Panc1 (cell line): ENCODE data around the gene HNRNPC. TPM values are rescaled to one million over a fixed set of nuclear protein-coding genes. Genes with fewer than 3 reads are reported as not detected.

ENCODE experiments used
- ATAC-seq: fragments of 200-7000 bp; cut with Tn5 transposase; 2 replicates; pipeline ENCODE4 v1.9.1; 2020; ENCODE audit warnings: mild to moderate bottlenecking, moderate library complexity
- BruUV-seq: library from RNA; stranded (reverse); fragments of 400-500 nt; replicated peaks from 2 replicates; lab custom pipeline; 2021; lab: Mats Ljungman, UMichigan
- CTCF ChIA-PET: fragments of 300-600 bp; sonication (Branson Sonifier 250); formaldehyde crosslinking; loops from one replicate; lab custom pipeline; 2022; ENCODE audit warnings: antibody characterized with exemption; lab: Charles Lee
- POLR2A ChIA-PET: fragments of 300-600 bp; sonication (Branson Sonifier 250); formaldehyde crosslinking; loops from one replicate; lab custom pipeline; 2022; ENCODE audit warnings: antibody characterized with exemption; lab: Charles Lee
- DNase-seq: peaks from one replicate; pipeline ENCODE4 v3.0.0-alpha.2; 2010; ENCODE audit warnings: low read depth, low spot score
- H3K27ac ChIP-seq: 2 replicates; pipeline ENCODE4 v1.5.1; 2011; ENCODE audit warnings: mild to moderate bottlenecking, low read length, inconsistent platforms
- H3K27me3 ChIP-seq: fragments of 200-500 bp; sonication (Bioruptor generic); 2 replicates; pipeline ENCODE4 v1.6.0; 2014; ENCODE audit warnings: low read length, inconsistent platforms; ENCODE audit not compliant: control insufficient read depth, insufficient read depth
- H3K36me3 ChIP-seq: fragments of 200-500 bp; sonication (Bioruptor generic); 2 replicates; pipeline ENCODE4 v1.5.1; 2014; ENCODE audit warnings: inconsistent platforms, mild to moderate bottlenecking, low read length, moderate library complexity; ENCODE audit not compliant: control insufficient read depth, insufficient read depth
- H3K4me1 ChIP-seq: 2 replicates; pipeline ENCODE4 v1.5.1; 2011; ENCODE audit warnings: inconsistent platforms, mild to moderate bottlenecking, low read length, moderate library complexity; ENCODE audit not compliant: control insufficient read depth, insufficient read depth
- H3K4me3 ChIP-seq, 2 experiments: 2 replicates each; pipeline ENCODE4 v1.5.1; 2011 to 2012; ENCODE audit warnings: low read depth in 2 of 2, low read length in 2 of 2, mild to moderate bottlenecking in 2 of 2, inconsistent platforms in 1 of 2, moderate library complexity in 1 of 2
- H3K9me3 ChIP-seq: fragments of 200-500 bp; sonication (Bioruptor generic); 2 replicates; pipeline ENCODE4 v1.5.1; 2014; ENCODE audit warnings: low read depth, mild to moderate bottlenecking, inconsistent platforms, low read length, moderate library complexity; ENCODE audit not compliant: control insufficient read depth, insufficient read depth
- CTCF ChIP-seq: fragments of 450-650 bp; IDR thresholded peaks from 2 replicates; pipeline ENCODE4 v1.5.1; 2017; ENCODE audit warnings: mild to moderate bottlenecking
- POLR2AphosphoS5 ChIP-seq: IDR thresholded peaks from 2 replicates; pipeline ENCODE4 v1.6.1; 2012; ENCODE audit warnings: mild to moderate bottlenecking, low read depth, low read length, moderate library complexity
- SIN3A ChIP-seq: IDR thresholded peaks from 2 replicates; pipeline ENCODE4 v1.6.1; 2012; ENCODE audit warnings: low read depth, mild to moderate bottlenecking, low read length, moderate library complexity, borderline replicate concordance; ENCODE audit not compliant: insufficient read depth
- TCF7L2 ChIP-seq: IDR thresholded peaks from 2 replicates; pipeline ENCODE4 v1.6.1; 2011; ENCODE audit warnings: mild to moderate bottlenecking, low read depth, low read length, inconsistent platforms
- in situ Hi-C: cut with HindIII; loops from 2 replicates; pipeline ENCODE4 v1.10.0; 2016; ENCODE audit warnings: low sequenced_read_pairs, low pct_unique_long_range_greater_than_20kb
- intact Hi-C: fragments of 100-400 bp; cut with micrococcal nuclease; formaldehyde crosslinking; loops from one replicate; pipeline ENCODE4 v1.10.0; 2022; ENCODE audit not compliant: unreplicated experiment
- total RNA-seq: library from RNA; stranded (reverse); gene quantifications from one replicate; pipeline ENCODE4 v1.2.1, GENCODE V29; 2021; ENCODE audit not compliant: unreplicated experiment
- TF ChIP-seq, protein P1 (sequence below), 2 experiments: IDR thresholded peaks; 2 replicates each; pipeline ENCODE4 v1.6.1; 2011 to 2012; ENCODE audit warnings: low read depth in 2 of 2, control low read depth in 1 of 2, low read length in 1 of 2, mild to moderate bottlenecking in 1 of 2, moderate library complexity in 1 of 2; ENCODE audit not compliant: insufficient read depth in 1 of 2

HNRNPC gene
- total RNA-seq, 1 experiment from 2014 or later = 537 TPM

- BruUV-seq = no TSS peak
- Histone ChIP-seq H3K27me3 (no peaks in the 10 kb centered on the region), H3K36me3 (peaks cover 2% of the 10 kb centered on the region), H3K4me3 (no peak overlapping the region), H3K27ac (no peak overlapping the region), H3K9me3 (no peaks in the 10 kb centered on the region), H3K4me1 (peaks cover under 1% of the 10 kb centered on the region)
- intact Hi-C loops = no loop called here
- ChIA-PET POLR2A (no interaction called here), CTCF (no interaction called here)
- in situ Hi-C loops = no loop called here
- no peak for DNase-seq
- TF ChIP-seq SIN3A = no peak
- no peak for TF ChIP-seq CTCF
- no peak for TF ChIP-seq TCF7L2
- TF ChIP-seq, protein P1, sequence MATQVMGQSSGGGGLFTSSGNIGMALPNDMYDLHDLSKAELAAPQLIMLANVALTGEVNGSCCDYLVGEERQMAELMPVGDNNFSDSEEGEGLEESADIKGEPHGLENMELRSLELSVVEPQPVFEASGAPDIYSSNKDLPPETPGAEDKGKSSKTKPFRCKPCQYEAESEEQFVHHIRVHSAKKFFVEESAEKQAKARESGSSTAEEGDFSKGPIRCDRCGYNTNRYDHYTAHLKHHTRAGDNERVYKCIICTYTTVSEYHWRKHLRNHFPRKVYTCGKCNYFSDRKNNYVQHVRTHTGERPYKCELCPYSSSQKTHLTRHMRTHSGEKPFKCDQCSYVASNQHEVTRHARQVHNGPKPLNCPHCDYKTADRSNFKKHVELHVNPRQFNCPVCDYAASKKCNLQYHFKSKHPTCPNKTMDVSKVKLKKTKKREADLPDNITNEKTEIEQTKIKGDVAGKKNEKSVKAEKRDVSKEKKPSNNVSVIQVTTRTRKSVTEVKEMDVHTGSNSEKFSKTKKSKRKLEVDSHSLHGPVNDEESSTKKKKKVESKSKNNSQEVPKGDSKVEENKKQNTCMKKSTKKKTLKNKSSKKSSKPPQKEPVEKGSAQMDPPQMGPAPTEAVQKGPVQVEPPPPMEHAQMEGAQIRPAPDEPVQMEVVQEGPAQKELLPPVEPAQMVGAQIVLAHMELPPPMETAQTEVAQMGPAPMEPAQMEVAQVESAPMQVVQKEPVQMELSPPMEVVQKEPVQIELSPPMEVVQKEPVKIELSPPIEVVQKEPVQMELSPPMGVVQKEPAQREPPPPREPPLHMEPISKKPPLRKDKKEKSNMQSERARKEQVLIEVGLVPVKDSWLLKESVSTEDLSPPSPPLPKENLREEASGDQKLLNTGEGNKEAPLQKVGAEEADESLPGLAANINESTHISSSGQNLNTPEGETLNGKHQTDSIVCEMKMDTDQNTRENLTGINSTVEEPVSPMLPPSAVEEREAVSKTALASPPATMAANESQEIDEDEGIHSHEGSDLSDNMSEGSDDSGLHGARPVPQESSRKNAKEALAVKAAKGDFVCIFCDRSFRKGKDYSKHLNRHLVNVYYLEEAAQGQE (IDR thresholded peaks at IDR 0.05; ENCODE audit: insufficient read depth in 1 of 2, low read depth in 2 of 2, low read length in 1 of 2) = no peak
- TF ChIP-seq POLR2AphosphoS5 = no peak; the same call in 1 of the 2 replicates
- ATAC-seq = no peak
Measured at GRCh38 chr14:21199611-21200560, 69.4 kb downstream of the HNRNPC start.

- DNase-seq = no peak
- no peak overlapping the region for H3K27ac ChIP-seq
- H3K36me3 ChIP-seq = no peaks in the 10 kb centered on the region
- H3K27me3 ChIP-seq = no peaks in the 10 kb centered on the region
- in situ Hi-C loops = no loop called here
- no peaks in the 10 kb centered on the region for H3K9me3 ChIP-seq
- BruUV-seq = no TSS peak
- no peak for TF ChIP-seq POLR2AphosphoS5
- intact Hi-C loops = no loop called here
- ChIA-PET CTCF (no interaction called here), POLR2A (no interaction called here)
- no peak overlapping the region for H3K4me3 ChIP-seq
- no peak for ATAC-seq
- no peaks in the 10 kb centered on the region for H3K4me1 ChIP-seq
Measured at GRCh38 chr14:21197418-21198205, 71.6 kb downstream of the HNRNPC start.
